ENCODE measurements around the gene GMIP. TPM values are rescaled to one million over a fixed set of nuclear protein-coding genes. Genes with fewer than 3 reads are reported as not detected.
"Not testable (repeated sequence)": the region's sequence is repeated elsewhere in the genome, so short reads cannot be mapped to it uniquely, and the experiment has no call there.

The GMIP gene
- total and polyA plus RNA-seq, 3 donors from 2014 or later = 8.8 to 15.2 (median 13.4) TPM

GRCh38 chr19:19606021-19606420 is 37.4 kb downstream of the GMIP start:
- Histone ChIP-seq H3K4me1 (no peaks in the 10 kb centered on the region), H3K27ac (no peak overlapping the region), H3K9me3 (no peaks in the 10 kb centered on the region), H3K36me3 (ENCODE audit: low read depth, missing control alignments) (no peaks in the 10 kb centered on the region), H3K4me3 (no peak overlapping the region), H3K27me3 (no peaks in the 10 kb centered on the region)
- intact Hi-C loops (cut with DNase I; ENCODE audit: low total_unique reads) = no loop called here
- 80 to 95% methylated on average over 1 of the region's 1 CpG for WGBS, 2 donors
- DNase-seq = no peak
- no peak for TF ChIP-seq POLR2A (IDR thresholded peaks at IDR 0.05)
- TF ChIP-seq CTCF (IDR thresholded peaks at IDR 0.05) = no peak

GRCh38 chr19:19602713-19603324 is 40.6 kb downstream of the GMIP start:
- no peak overlapping the region for H3K4me3 ChIP-seq
- no peaks in the 10 kb centered on the region for H3K27me3 ChIP-seq
- H3K9me3 ChIP-seq = no peaks in the 10 kb centered on the region
- H3K36me3 ChIP-seq (ENCODE audit: low read depth, missing control alignments) = no peaks in the 10 kb centered on the region
- 67 to 86% methylated on average over 3 of the region's 3 CpGs for WGBS, 2 donors
- intact Hi-C loops (cut with DNase I; ENCODE audit: low total_unique reads) = no loop called here
- no peaks in the 10 kb centered on the region for H3K4me1 ChIP-seq
- no peak for DNase-seq
- TF ChIP-seq POLR2A (IDR thresholded peaks at IDR 0.05) = no peak
- TF ChIP-seq CTCF (IDR thresholded peaks at IDR 0.05) = no peak
- no peak overlapping the region for H3K27ac ChIP-seq

GRCh38 chr19:19602136-19602712 is 41.2 kb downstream of the GMIP start:
- Histone ChIP-seq H3K36me3 (ENCODE audit: low read depth, missing control alignments) (no peaks in the 10 kb centered on the region), H3K4me1 (no peaks in the 10 kb centered on the region), H3K27ac (no peak overlapping the region), H3K27me3 (no peaks in the 10 kb centered on the region), H3K9me3 (no peaks in the 10 kb centered on the region), H3K4me3 (no peak overlapping the region)
- no peak for DNase-seq
- intact Hi-C loops (cut with DNase I; ENCODE audit: low total_unique reads) = no loop called here
- TF ChIP-seq POLR2A (IDR thresholded peaks at IDR 0.05) = no peak
- no peak for TF ChIP-seq CTCF (IDR thresholded peaks at IDR 0.05)
- WGBS, 2 donors = 82 to 91% methylated on average over 9 of the region's 9 CpGs

- no peaks in the 10 kb centered on the region for H3K4me1 ChIP-seq
- no peaks in the 10 kb centered on the region for H3K27me3 ChIP-seq
- no peak overlapping the region for H3K27ac ChIP-seq
- TF ChIP-seq POLR2A (IDR thresholded peaks at IDR 0.05) = no peak
- no peak for TF ChIP-seq CTCF (IDR thresholded peaks at IDR 0.05)
- intact Hi-C loops (cut with DNase I; ENCODE audit: low total_unique reads) = no loop called here
- H3K36me3 ChIP-seq (ENCODE audit: low read depth, missing control alignments) = no peaks in the 10 kb centered on the region
- H3K4me3 ChIP-seq = no peak overlapping the region
- no peaks in the 10 kb centered on the region for H3K9me3 ChIP-seq
- DNase-seq = no peak
- WGBS, 2 donors = 94 to 96% methylated on average over 1 of the region's 1 CpG
Observed at GRCh38 chr19:19600793-19601330, 42.6 kb downstream of the GMIP start.

- not testable (repeated sequence) for H3K27ac ChIP-seq, H3K9me3 ChIP-seq
Observed at GRCh38 chr19:19598728-19599451, 44.6 kb downstream of the GMIP start.

More at GRCh38 chr19:19598728-19599451, 44.6 kb downstream of the GMIP start:
- H3K4me3 ChIP-seq; H3K4me1 ChIP-seq; H3K27me3 ChIP-seq; intact Hi-C loops (cut with DNase I; ENCODE audit: low total_unique reads); H3K36me3 ChIP-seq (ENCODE audit: low read depth, missing control alignments); DNase-seq: not testable (repeated sequence)
- 90 to 92% methylated on average over 20 of the region's 20 CpGs for WGBS, 2 donors

Data from testis (tissue), 3 donors.